HG02870 (cell line): ENCODE measurements around the gene MYO1H.
"Not testable (repeated sequence)": the region's sequence is repeated elsewhere in the genome, so short reads cannot be mapped to it uniquely, and the experiment has no call there.

ENCODE experiments used
- ATAC-seq: cut with Tn5 transposase; IDR thresholded peaks from one replicate; pipeline ENCODE4 v1.9.1; 2021; ENCODE audit warnings: mild to moderate bottlenecking, moderate library complexity; ENCODE audit not compliant: unreplicated experiment

Gene MYO1H

GRCh38 chr12:109347589-109347988 is at the start of gene MYO1H:
MYO1H (plus strand) TSS chr12:109347900; CDS start chr12:109347961, 61 bp downstream.
- ATAC-seq, result no peak

DNA sequence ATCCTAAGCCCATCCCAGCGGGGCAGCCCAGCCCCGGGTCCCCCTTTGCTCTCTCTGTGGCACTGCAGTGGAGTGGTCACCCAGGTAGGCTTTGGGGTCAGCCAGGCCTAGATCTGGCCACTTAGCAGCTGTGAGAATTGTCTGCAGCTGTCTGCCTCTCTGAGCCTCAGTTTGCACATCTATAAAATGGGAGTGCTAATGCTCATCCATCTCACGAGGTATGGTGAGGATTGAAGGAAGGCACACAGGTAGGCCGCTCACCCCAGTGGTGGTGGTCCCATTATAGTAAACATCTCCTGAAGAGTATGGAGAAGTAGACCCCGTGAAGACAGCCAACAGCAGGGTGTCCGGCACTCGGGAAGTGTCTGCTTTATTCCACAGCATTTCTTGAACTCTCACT is 47.9 kb upstream of the MYO1H start:
- no peak for ATAC-seq

DNA sequence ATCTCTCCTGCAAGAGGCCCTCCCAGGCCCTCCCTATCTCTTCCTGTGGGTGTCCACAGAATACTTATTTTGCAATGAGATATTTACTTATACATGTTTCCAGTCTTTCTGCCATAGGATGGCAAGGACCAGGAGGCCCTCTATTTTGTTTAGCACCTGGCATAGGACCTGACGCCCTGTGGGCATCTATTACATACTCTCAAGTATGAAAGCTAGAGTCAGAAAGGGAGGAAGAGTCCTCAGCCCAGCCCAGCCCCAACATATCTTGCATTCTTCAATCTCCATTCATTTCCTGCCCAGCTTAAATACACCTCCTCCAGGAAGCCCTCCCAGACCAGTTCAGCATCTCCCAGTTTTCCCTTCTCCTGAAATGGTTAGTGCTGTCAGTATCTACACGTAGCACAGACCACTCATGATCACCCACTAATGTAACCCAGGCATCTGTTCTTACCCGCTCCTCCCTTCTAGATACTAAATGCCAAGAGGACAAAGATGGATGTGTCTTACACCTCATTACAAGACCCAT is 46.0 kb upstream of the MYO1H start:
- no peak for ATAC-seq

GRCh38 chr12:109302358-109302757 is 45.3 kb upstream of the MYO1H start:
- ATAC-seq, result no peak

DNA sequence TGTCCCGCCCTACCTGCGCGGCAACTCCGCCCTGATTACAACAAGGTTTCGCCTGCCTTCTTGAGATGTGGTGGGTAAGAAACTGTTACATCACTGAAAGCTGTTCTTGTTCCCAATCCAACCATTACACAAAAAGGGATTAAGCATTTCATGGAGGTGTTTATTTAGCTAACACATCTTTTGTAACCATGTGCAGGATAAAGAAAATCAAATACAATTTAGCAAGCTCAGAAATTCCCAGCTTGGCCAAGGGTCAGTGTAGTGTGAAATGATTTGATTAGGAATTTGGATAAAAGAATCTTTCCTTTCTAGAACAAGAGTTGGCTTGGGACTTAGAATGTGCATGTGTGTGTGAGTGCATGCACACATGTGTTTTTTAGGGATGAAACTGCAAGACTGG is 44.9 kb upstream of the MYO1H start:
- no peak for ATAC-seq

- no peak for ATAC-seq
Observed at GRCh38 chr12:109304485-109304884, 43.2 kb upstream of the MYO1H start.

GRCh38 chr12:109305547-109305946 is 42.2 kb upstream of the MYO1H start:
- no peak for ATAC-seq

DNA sequence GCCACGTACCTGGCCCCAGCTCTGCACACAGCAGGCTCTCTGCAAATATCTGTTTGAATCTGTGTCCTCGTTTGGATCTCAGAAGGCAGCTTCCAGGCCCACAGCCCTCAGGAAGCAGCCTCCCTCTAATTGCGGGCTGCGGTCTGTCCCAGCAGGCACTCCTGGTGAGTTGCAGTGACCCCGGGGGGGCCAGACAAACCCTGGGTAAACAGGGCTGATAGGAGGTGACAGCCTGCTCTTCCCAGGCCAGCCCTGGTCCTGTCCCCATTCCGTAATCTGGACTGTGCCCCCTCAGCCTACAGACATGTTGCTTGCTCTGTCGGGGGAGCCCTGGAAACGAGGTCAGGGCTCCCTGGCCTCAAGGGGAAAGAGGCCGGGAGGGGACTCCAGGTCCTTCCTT is 40.6 kb upstream of the MYO1H start:
- no peak for ATAC-seq

GRCh38 chr12:109308534-109309380 is 38.9 kb upstream of the MYO1H start, which contains the start of gene FOXN4:
FOXN4 (minus strand) TSS chr12:109309284; CDS start chr12:109308321, 963 bp downstream.
- ATAC-seq, result no peak

DNA sequence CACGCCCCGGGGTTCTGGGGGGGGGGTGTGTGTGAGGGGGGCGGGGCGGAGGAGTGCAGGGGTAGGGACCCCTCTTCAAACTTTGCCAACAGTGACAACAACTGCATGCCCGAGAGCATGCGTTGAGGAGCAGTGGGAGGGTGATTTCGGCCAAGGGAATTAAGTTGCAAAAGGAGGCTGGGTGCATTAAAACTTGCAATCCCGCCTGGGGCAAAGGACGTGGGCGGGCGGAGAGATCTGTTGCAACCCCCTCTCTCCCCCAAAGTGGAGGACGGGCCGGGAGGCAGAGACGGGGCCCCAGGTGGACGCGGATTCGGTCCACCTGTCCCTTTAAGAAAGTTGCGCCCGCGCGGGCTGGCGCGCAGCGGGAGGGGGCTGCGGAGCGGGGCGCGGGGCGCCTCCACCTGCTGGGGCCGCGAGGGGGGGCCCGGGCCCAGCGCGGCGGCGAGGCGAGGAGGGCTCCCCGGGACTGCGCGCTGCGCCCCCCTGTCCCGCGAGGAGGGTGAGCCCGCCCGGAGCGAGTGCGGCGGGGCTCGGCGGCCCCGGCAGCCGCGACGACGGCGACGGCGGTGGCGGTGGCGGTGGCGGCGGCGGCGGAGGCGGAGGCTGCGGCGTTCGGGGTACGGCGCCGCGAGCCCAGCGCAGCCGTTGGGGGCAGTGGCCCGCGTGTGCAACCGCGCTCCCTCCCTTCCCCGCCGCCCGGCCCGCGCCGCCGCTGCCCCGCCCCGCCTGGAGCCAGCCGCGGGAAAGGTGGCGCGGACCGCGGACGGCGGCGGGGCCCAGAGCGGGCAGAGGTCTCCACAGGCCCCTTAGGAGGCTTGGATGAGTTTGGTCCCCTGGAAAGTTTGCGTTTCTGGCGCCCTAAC is 38.1 kb upstream of the MYO1H start:
- ATAC-seq, result no peak

- no peak for ATAC-seq
Observed at GRCh38 chr12:109310247-109311125, 37.2 kb upstream of the MYO1H start.

- ATAC-seq, result not testable (repeated sequence)
Observed at GRCh38 chr12:109321294-109321693, 26.4 kb upstream of the MYO1H start.

GRCh38 chr12:109329003-109329402 is 18.7 kb upstream of the MYO1H start:
- ATAC-seq, result no peak

GRCh38 chr12:109329686-109330085 is 18.0 kb upstream of the MYO1H start:
- ATAC-seq, result no peak

DNA sequence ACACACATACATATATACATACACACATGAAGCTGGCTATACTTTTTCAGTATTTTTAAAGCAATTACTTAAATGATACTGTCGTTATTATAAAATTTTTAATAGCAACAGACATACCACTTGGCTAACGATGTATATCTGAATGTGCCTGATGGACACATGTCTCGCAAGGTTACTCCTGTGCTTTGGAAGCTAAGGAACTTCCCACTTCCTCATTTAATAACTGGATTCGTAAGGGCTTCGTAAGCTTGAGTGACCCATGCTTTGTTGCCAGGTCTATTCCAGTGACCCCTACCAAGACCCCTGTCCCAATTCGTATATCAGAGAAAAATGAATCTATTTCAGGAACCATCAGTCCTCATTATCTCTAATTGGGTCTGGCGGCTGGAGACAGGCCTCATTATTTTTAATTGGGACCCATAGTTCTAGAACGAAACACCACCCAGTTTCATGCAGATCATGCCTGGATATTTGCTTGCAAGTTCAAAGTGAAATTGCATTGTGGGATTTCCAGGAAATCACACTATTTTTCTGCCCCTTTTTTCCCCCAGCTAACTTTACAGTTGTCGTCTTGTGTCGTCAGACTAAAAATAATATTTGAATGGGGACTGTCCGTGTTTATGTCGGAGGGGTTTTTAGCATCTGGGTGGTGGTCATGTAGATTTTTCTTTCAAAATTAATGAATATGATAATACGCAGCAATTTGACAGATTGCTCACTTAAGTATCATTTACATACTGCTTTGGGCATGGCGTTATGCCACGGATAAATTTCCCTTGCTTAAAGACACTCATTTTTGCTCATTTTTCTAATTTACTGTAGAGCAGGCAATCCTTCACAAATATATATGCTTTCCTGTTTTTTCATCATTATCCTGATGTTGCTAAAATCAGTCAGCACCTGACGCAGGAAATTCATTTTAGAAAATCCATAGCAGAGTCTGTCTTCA is 17.1 kb upstream of the MYO1H start:
- no peak for ATAC-seq

- no peak for ATAC-seq
Observed at GRCh38 chr12:109331301-109331952, 16.3 kb upstream of the MYO1H start.

GRCh38 chr12:109334887-109335286 is 12.8 kb upstream of the MYO1H start:
- no peak for ATAC-seq

DNA sequence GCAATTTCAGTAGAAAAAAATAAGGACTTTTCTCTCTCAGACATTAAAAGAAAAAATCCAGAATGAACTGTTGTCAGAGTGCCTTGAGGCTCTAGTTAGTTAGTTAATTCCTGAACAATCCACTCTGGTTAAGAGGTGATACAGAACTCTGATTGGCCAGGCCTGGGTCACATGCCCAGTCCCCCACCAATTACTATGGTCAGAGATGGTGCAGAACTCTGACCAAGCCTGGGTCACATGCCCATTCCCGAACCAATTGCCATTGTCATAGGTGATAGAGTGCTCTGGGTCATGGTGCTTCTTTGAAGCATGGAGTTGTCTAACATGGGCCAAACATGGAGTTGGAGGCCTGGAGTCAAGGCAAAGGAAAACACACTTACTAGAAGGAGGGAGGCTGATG is 11.1 kb upstream of the MYO1H start:
- ATAC-seq, result no peak

- ATAC-seq, result no peak
Observed at GRCh38 chr12:109343677-109344076, 4.0 kb upstream of the MYO1H start.
